Gastroesophageal sphincter (tissue), 4 donors: ENCODE results near the gene HPCA. TPM values are rescaled to one million over a fixed set of nuclear protein-coding genes. Genes with fewer than 3 reads are reported as not detected.
A peak's percentile ranks its signal among the peaks of the same experiment; 100 is the strongest.

Experiments used
- ATAC-seq: fragments of 150-250 bp; one replicate; pipeline ENCODE4 v1.9.1; 2016; ENCODE audit warnings: mild to moderate bottlenecking, moderate library complexity
- H3K27ac ChIP-seq, 4 donors: fragments of 200-600 bp; sonication (generic) in 3 of 4; 1 replicate in 3 of 4; 2 replicates in 1 of 4; pipeline ENCODE4 v1.5.1; 2016 to 2019
- H3K27me3 ChIP-seq: fragments of 200-600 bp; sonication (generic); one replicate; pipeline ENCODE4 v1.5.1; 2019
- H3K36me3 ChIP-seq, 2 donors: fragments of 200-600 bp; sonication (generic); one replicate each; pipeline ENCODE4 v1.5.1; 2019; ENCODE audit warnings: control low read depth in 1 of 2
- H3K4me1 ChIP-seq, 3 donors: fragments of 200-600 bp; sonication (generic); 1 replicate in 2 of 3; 2 replicates in 1 of 3; pipeline ENCODE4 v1.5.1; 2016 to 2019; ENCODE audit warnings: control low read depth in 2 of 3
- H3K4me3 ChIP-seq, 2 donors: fragments of 200-600 bp; sonication (generic); one replicate each; pipeline ENCODE4 v1.5.1; 2019; ENCODE audit warnings: mild to moderate bottlenecking in 1 of 2, moderate library complexity in 1 of 2
- H3K9me3 ChIP-seq, 3 donors: fragments of 200-600 bp; sonication (generic); one replicate each; pipeline ENCODE4 v1.5.1; 2017 to 2019; ENCODE audit warnings: control low read depth in 2 of 3
- EP300 ChIP-seq: sonication (generic); formaldehyde crosslinking; IDR thresholded peaks from one replicate; pipeline ENCODE4 v1.6.1; 2017; ENCODE audit warnings: antibody characterized with exemption, mild to moderate bottlenecking
- POLR2A ChIP-seq, 2 donors: fragments of 450-650 bp; IDR thresholded peaks; one replicate each; pipeline ENCODE4 v1.6.1; 2017; ENCODE audit warnings: antibody characterized with exemption in 2 of 2, mild to moderate bottlenecking in 2 of 2, moderate library complexity in 1 of 2
- POLR2AphosphoS5 ChIP-seq: sonication (generic); formaldehyde crosslinking; IDR thresholded peaks from one replicate; pipeline ENCODE4 v1.6.1; 2017; ENCODE audit warnings: antibody characterized with exemption
- WGBS, 2 donors: methylation state at CpG; one replicate each; pipeline ENCODE4 v1.1.5; 2018; ENCODE audit warnings: low coverage in 1 of 2; 5-methylcytosine and 5-hydroxymethylcytosine counted together
- total RNA-seq, 4 donors: library from RNA; depleted of rRNA; stranded (reverse); fragments of >200 nt; gene quantifications; one replicate each; pipeline ENCODE4 v1.1.0, GENCODE V29; 2016
- TF ChIP-seq, protein P1 (sequence below), 4 experiments: fragments of 200-600 bp in 2 of 4; fragments of 450-650 bp in 2 of 4; sonication (generic) in 1 of 4; IDR thresholded peaks; one replicate each; pipeline ENCODE4 v1.5.1; 2017 to 2019; ENCODE audit warnings: antibody characterized with exemption in 4 of 4, mild to moderate bottlenecking in 2 of 4, moderate library complexity in 2 of 4

HPCA gene
- total RNA-seq, 4 donors from 2014 or later, result 0.58 TPM; not detected in 3

DNA sequence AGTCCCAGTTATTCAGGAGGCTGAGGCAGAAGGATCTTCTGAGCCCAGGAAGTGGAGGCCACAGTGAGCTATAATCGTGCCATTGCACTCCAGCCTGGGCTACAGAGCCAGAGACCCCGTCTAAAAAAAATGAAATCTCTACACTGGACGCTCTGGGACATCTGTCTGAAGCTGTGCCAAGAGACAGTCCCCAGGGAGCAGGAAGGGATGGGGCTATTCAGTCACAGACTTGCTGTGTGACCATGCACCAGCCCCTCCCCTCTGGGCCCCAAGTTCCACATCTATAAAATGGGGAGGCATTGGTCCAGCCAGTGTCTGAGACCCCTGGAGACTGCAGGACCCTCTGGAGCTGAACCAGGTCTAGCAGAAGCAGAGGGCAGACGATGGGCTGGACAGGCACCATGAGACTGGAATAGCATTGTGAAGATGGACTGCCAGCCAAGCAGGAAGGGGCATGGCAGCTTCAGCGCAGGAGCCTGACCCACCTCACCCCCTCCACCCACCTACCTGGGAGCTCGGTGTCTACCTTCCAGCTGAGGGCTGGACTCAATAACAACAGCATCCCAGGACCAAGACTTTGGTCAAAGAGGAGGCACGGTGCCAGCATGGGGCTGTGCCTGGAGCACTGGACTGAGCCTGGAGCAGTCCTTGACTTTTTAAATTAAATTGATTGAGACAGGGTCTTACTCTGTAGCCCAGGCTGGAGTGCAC is 13.4 kb downstream of the HPCA start:
- H3K9me3 ChIP-seq, result no peaks in the 10 kb centered on the region
- peaks cover 0 to 20% (median 4%) of the 10 kb centered on the region in 3 donors for H3K4me1 ChIP-seq
- H3K4me3 ChIP-seq, result no peak overlapping the region
- peaks cover 0 to 7% of the 10 kb centered on the region in 2 donors for H3K36me3 ChIP-seq
- H3K27ac ChIP-seq, result no peak overlapping the region
- TF ChIP-seq EP300 (no peak), POLR2AphosphoS5 (no peak), POLR2A (IDR thresholded peaks at IDR 0.05) (no peak)
- TF ChIP-seq, protein P1, sequence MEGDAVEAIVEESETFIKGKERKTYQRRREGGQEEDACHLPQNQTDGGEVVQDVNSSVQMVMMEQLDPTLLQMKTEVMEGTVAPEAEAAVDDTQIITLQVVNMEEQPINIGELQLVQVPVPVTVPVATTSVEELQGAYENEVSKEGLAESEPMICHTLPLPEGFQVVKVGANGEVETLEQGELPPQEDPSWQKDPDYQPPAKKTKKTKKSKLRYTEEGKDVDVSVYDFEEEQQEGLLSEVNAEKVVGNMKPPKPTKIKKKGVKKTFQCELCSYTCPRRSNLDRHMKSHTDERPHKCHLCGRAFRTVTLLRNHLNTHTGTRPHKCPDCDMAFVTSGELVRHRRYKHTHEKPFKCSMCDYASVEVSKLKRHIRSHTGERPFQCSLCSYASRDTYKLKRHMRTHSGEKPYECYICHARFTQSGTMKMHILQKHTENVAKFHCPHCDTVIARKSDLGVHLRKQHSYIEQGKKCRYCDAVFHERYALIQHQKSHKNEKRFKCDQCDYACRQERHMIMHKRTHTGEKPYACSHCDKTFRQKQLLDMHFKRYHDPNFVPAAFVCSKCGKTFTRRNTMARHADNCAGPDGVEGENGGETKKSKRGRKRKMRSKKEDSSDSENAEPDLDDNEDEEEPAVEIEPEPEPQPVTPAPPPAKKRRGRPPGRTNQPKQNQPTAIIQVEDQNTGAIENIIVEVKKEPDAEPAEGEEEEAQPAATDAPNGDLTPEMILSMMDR (IDR thresholded peaks at IDR 0.05), result no peak
- ATAC-seq, result no peak
- H3K27me3 ChIP-seq, result peaks cover 5% of the 10 kb centered on the region
- WGBS, 2 donors, result 65 to 68% methylated on average over 2 to 4 of the region's 7 CpGs

DNA sequence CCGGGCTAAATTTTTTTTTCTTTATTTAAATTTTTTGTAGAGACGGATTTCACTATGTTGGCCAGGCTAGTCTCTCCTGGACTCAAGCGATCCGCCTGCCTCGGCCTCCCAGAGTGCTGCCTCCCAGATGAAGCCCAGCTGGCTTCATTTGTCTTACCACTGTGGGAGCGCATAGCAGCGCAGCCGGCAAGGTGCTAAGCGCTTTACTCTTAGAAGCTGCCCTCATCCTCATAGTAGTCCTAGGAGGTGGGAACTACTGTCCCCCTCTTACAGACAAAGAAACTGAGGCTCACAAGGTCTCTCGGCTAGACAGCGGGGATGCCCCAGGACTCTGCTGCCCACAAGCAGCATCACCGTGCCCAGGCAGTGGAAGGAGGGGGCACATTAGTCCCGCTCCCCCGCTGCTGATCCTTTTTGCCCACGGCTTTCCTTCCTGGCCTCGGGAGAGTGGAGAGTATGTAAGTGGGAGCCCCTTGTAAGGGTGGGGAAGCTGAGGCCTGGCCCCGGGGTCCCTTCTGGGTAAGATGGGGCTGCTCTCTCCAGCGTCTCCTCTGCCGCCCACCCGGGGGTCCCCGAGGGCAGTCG is 14.2 kb downstream of the HPCA start:
- Histone ChIP-seq H3K4me1 (peaks cover 0 to 20% (median 4%) of the 10 kb centered on the region in 3 donors), H3K27ac (peak overlapping the region in 2 of 4 donors; percentile 67 to 70), H3K36me3 (peaks cover 0 to 2% of the 10 kb centered on the region in 2 donors), H3K27me3 (peaks cover 5% of the 10 kb centered on the region), H3K9me3 (no peaks in the 10 kb centered on the region), H3K4me3 (peak overlapping the region; percentile 73 to 78)
- WGBS, 2 donors, result 21 to 41% methylated on average over 11 to 15 of the region's 22 CpGs
- ATAC-seq, result no peak
- TF ChIP-seq, protein P1 (IDR thresholded peaks at IDR 0.05), result no peak
- TF ChIP-seq EP300 (no peak), POLR2A (IDR thresholded peaks at IDR 0.05) (no peak), POLR2AphosphoS5 (no peak)

DNA sequence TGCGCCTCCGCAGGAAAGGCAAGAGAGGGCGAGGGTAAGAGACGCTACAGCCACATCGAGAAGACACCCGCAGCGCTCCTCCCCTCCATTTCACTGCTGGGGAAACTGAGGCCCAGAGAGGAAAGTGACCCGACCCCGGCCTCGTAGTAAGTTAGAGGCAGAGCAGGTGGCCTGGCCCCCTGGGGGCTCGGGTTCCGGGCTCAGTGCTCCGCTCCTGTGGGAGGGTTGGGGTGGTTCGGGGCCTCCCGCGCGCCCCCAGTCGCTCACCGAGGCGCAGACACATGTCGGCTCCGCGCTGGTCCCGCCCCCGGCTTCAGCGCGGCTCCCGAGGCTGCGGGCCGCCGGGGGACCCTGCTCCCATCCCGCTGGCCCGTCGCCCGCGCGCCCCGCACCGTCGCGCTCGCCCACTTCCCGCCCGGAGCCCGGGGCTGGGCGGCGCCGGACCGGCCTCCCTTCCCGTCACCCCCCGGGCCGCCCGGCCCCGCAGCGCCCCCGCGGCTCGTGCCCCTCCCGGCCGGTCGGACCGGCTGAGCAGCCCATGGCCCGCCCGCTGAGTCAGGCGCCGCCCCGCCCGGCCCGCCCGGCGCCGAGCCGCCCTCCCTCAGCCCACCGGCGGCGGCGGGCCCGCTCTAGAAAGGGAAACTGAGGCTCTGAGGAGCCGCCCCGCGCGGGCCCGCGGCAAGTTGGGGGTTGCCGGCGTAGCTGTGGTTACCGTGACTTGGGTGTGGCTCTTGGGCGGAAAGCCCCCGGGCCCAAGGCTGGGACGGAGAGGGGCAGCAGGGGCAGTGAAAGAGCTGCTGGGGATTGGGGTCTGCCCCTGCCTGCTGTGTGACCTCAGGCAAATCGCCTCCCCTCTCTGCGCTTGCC is 14.9 kb downstream of the HPCA start, which contains the start of gene TMEM54:
Gene TMEM54 (minus strand): TSS at position 434 of the 867 bp plus-strand sequence. CDS start 151 bp downstream, at position 283.
- peak; percentile 89 for ATAC-seq
- peak within 1 kb of the TSS; percentile 73 to 78 for H3K4me3 ChIP-seq
- H3K36me3 ChIP-seq, result no peaks in the 10 kb centered on the region
- H3K9me3 ChIP-seq, result no peaks in the 10 kb centered on the region
- H3K27ac ChIP-seq, result peak within 1 kb of the TSS in 2 of 4 donors; percentile 67 to 70
- H3K27me3 ChIP-seq, result peaks cover 5% of the 10 kb centered on the region
- peaks cover 0 to 20% (median 4%) of the 10 kb centered on the region in 3 donors for H3K4me1 ChIP-seq
- TF ChIP-seq, protein P1 (IDR thresholded peaks at IDR 0.05), result peak in 1 of 4 experiments; percentile 15
- TF ChIP-seq POLR2A (IDR thresholded peaks at IDR 0.05), result no peak
- 15% methylated on average over 4 of the region's 92 CpGs; no CpG with 5 or more reads in 1 of the 2 donors for WGBS, 2 donors

DNA sequence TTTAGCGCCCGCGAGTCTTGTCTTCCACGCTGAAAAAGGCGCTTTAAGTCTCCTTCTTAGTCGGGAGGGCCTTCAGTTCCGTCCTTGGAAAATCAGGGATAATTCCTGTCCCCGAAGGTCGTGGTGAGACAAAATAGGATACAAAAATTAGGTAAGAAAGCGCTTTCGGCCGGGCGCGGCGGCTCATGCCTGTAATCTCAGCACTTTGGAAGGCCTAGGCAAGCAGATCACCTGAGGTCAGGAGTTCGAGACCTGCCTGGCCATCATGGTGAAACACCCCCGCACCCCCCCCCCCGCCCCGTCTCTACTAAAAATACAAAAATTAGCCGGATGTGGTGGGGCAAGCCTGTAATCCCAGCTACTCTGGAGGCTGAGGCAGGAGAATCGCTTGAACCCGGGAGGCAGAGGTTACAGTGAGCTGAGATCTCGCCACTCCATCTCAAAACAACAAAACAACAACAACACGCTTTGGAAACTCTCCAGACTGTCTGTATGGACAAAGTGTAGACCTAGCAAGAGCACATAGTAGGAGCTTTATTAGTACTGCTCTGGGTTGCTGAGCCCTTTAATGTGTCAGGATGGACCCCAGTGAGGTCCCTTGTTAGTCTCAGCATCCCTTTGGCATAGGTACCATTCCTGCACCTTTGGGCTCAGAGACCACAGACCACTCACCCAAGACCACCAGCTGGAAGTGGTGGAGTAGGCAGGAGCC is 15.7 kb downstream of the HPCA start:
- WGBS, 2 donors, result 54 to 97% methylated on average over 4 to 8 of the region's 24 CpGs
- Histone ChIP-seq H3K27ac (peak overlapping the region in 2 of 4 donors; percentile 67 to 70), H3K9me3 (no peaks in the 10 kb centered on the region), H3K4me3 (peak overlapping the region; percentile 73 to 78), H3K27me3 (peaks cover 5% of the 10 kb centered on the region), H3K36me3 (no peaks in the 10 kb centered on the region), H3K4me1 (peaks cover 0 to 20% (median 4%) of the 10 kb centered on the region in 3 donors)
- ATAC-seq, result no peak
- TF ChIP-seq POLR2AphosphoS5 (no peak), EP300 (no peak), POLR2A (IDR thresholded peaks at IDR 0.05) (no peak)
- TF ChIP-seq, protein P1 (IDR thresholded peaks at IDR 0.05), result no peak
